ENCODE data around the gene VASN. TPM values are rescaled to one million over a fixed set of nuclear protein-coding genes. Genes with fewer than 3 reads are reported as not detected.

Gene VASN
- total RNA-seq, 1 experiment from 2014 or later: 18.1 TPM

- H3K9me3 Mint-ChIP-seq (ENCODE audit: low read depth, unreplicated experiment): no peaks in the 10 kb centered on the region
- TF ChIP-seq CTCF (IDR thresholded peaks at IDR 0.05; ENCODE audit: unreplicated experiment): no peak
- H3K4me1 Mint-ChIP-seq (ENCODE audit: low read depth, unreplicated experiment): peaks cover 14% of the 10 kb centered on the region
- BruUV-seq (replicated peaks): no TSS peak
- H3K36me3 Mint-ChIP-seq (ENCODE audit: insufficient read depth, unreplicated experiment): peaks cover 38% of the 10 kb centered on the region
- no peak for DNase-seq
- no peaks in the 10 kb centered on the region for H3K27me3 Mint-ChIP-seq (ENCODE audit: unreplicated experiment)
- H3K4me3 Mint-ChIP-seq (ENCODE audit: low read depth, unreplicated experiment): no peak overlapping the region
- CTCF ChIA-PET: no interaction called here
- intact Hi-C loops (cut with micrococcal nuclease; ENCODE audit: unreplicated experiment): no loop called here
- H3K27ac Mint-ChIP-seq (ENCODE audit: unreplicated experiment): no peak overlapping the region
These were observed 23.5 kb downstream of the VASN start for GRCh38 chr16:4395055-4395726.

GRCh38 chr16:4399001-4399730 is 27.5 kb downstream of the VASN start:
- no peak overlapping the region for H3K27ac Mint-ChIP-seq (ENCODE audit: unreplicated experiment)
- no peak for DNase-seq
- peaks cover 31% of the 10 kb centered on the region for H3K36me3 Mint-ChIP-seq (ENCODE audit: insufficient read depth, unreplicated experiment)
- intact Hi-C loops (cut with micrococcal nuclease; ENCODE audit: unreplicated experiment): no loop called here
- H3K4me3 Mint-ChIP-seq (ENCODE audit: low read depth, unreplicated experiment): no peak overlapping the region
- H3K9me3 Mint-ChIP-seq (ENCODE audit: low read depth, unreplicated experiment): no peaks in the 10 kb centered on the region
- BruUV-seq (replicated peaks): TSS peak; percentile 12
- TF ChIP-seq CTCF (IDR thresholded peaks at IDR 0.05; ENCODE audit: unreplicated experiment): no peak
- H3K27me3 Mint-ChIP-seq (ENCODE audit: unreplicated experiment): no peaks in the 10 kb centered on the region
- H3K4me1 Mint-ChIP-seq (ENCODE audit: low read depth, unreplicated experiment): no peaks in the 10 kb centered on the region
- CTCF ChIA-PET: interaction anchor here (0.6 to 0.7 kb wide), 3 partner anchors 88 to 185 kb away, joined by 3 to 5 read pairs (median 4); no protein-coding TSS in a partner anchor

GRCh38 chr16:4401094-4401501 is 29.4 kb downstream of the VASN start:
- TF ChIP-seq CTCF (IDR thresholded peaks at IDR 0.05; ENCODE audit: unreplicated experiment): no peak
- H3K36me3 Mint-ChIP-seq (ENCODE audit: insufficient read depth, unreplicated experiment): peaks cover 32% of the 10 kb centered on the region
- peak overlapping the region; percentile 21 for H3K27ac Mint-ChIP-seq (ENCODE audit: unreplicated experiment)
- CTCF ChIA-PET: interaction anchor here (0.6 to 3.4 kb wide), 3 partner anchors 41 to 148 kb away, joined by 7 to 53 read pairs (median 14); no protein-coding TSS in a partner anchor
- H3K4me1 Mint-ChIP-seq (ENCODE audit: low read depth, unreplicated experiment): no peaks in the 10 kb centered on the region
- no peaks in the 10 kb centered on the region for H3K9me3 Mint-ChIP-seq (ENCODE audit: low read depth, unreplicated experiment)
- no TSS peak for BruUV-seq (replicated peaks)
- intact Hi-C loops (cut with micrococcal nuclease; ENCODE audit: unreplicated experiment): no loop called here
- no peak for DNase-seq
- H3K27me3 Mint-ChIP-seq (ENCODE audit: unreplicated experiment): no peaks in the 10 kb centered on the region
- no peak overlapping the region for H3K4me3 Mint-ChIP-seq (ENCODE audit: low read depth, unreplicated experiment)

DNA sequence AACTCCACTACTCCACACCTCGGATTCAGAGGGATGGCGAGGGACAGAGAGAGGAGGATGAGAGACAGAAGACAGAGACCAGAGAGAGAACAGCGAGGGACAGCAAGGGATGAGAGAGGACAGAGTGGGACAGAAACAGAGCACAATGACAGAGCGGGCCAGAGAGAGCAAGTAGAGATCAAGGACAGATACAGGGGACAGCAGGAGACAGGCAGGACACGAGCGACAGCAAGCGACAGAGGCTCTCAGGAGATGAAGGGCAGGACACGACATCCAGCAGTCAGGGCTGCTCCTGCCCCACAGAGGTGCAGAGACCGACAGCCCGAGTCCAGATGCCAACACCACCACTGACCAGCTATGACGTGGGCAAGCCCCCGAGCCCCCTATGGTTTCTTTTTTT is 29.9 kb downstream of the VASN start:
- no peak for TF ChIP-seq CTCF (IDR thresholded peaks at IDR 0.05; ENCODE audit: unreplicated experiment)
- DNase-seq: no peak
- no peaks in the 10 kb centered on the region for H3K9me3 Mint-ChIP-seq (ENCODE audit: low read depth, unreplicated experiment)
- H3K36me3 Mint-ChIP-seq (ENCODE audit: insufficient read depth, unreplicated experiment): peaks cover 32% of the 10 kb centered on the region
- no peaks in the 10 kb centered on the region for H3K27me3 Mint-ChIP-seq (ENCODE audit: unreplicated experiment)
- CTCF ChIA-PET: interaction anchor here (0.6 to 3.4 kb wide), 5 partner anchors 17 to 148 kb away, joined by 7 to 53 read pairs (median 14); no protein-coding TSS in a partner anchor
- intact Hi-C loops (cut with micrococcal nuclease; ENCODE audit: unreplicated experiment): no loop called here
- no TSS peak for BruUV-seq (replicated peaks)
- no peak overlapping the region for H3K4me3 Mint-ChIP-seq (ENCODE audit: low read depth, unreplicated experiment)
- no peak overlapping the region for H3K27ac Mint-ChIP-seq (ENCODE audit: unreplicated experiment)
- no peaks in the 10 kb centered on the region for H3K4me1 Mint-ChIP-seq (ENCODE audit: low read depth, unreplicated experiment)

Data from Calu3 (cell line).